ENCODE measurements around the gene CELSR1.
"Not testable (repeated sequence)": the region's sequence is repeated elsewhere in the genome, so short reads cannot be mapped to it uniquely, and the experiment has no call there.

CELSR1 gene

DNA sequence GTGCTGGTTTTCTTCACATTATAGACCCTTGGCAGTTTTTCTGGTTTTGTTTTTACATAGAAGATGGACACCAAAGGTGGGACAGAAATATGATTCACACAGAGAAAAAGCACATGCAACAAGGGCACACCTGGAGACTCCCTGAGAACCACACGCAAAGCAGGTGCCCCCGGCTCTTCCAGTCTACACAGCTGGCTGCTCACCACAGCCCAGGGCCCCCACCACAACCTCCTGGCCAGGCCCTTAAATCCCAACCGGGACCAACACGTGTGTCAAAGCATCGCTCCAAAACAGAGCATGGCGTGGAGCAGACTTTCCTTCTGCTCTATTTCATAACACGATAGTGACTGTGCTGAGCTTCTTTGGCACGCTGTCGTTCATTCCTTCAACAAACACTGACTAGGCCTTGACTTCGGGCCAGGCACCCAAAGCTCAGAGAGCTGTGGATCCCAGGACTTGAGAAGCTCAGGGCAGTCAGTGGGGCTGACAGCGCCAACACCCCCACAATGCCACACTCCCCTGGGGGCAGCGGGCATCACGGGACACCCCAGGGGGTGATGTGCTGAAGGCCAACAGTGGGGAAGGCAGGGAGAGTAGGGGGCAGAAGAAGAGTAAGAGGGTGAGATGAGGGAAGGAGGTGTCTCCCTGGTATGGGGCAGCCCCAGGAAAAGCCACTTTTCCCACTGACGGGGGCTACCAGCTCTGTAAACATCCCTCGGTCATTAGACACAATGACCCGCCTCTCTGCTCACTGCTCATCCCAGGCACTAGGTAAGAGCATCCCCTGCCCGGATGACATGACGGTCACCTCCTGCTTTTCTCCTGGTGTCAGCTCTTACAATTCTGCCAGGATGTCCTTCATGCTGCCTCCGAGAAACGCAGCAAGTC lies 26.0 kb downstream of the CELSR1 start:
- no peak for FAIRE-seq

- no peak for FAIRE-seq
Measured at GRCh38 chr22:46509416-46510089, 27.9 kb downstream of the CELSR1 start.

DNA sequence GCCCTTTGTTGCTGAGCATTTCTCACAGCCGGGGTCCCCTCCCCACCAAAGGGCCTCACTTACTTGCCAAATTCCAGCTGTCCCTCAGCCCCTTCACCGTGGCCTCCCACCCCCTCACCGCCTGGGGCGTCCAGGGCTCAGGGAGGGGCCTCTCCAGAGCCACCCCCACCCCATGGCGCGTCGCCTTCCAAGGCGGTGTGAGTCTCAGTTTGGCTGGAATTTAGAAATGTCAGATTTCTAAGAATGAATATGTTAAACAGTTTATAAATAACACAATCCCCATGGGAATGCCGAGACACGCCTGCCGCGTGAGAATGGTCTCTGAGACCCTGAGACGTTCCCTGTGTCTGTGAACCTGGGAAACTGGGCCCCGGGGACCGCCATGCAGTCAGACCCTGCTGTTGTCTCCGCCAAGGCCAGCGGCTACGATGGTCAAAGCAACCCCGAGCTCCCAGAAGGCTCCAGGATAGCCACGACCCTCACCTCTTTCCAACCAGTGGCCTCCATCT lies 28.9 kb downstream of the CELSR1 start:
- FAIRE-seq, result no peak

- FAIRE-seq, result no peak
Measured at GRCh38 chr22:46507451-46508425, 29.7 kb downstream of the CELSR1 start.

DNA sequence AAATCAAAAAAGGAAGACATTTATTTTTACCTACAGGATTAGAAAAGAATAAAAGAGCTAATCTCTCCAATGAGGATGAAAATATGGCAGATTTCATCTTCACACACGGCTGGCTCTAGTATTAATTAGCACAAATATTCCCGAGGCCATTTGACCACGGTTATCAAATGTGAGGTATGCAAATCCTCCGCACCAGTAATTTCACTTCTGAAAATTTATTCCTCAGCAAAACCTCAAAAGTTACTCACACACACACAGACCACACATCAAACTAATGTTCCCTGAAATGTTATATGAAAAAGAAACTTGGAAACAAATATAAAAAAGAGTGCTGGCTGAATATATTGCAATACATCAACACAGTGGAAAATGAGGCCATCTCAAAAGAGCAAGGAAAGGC lies 32.8 kb downstream of the CELSR1 start:
- no peak for FAIRE-seq

DNA sequence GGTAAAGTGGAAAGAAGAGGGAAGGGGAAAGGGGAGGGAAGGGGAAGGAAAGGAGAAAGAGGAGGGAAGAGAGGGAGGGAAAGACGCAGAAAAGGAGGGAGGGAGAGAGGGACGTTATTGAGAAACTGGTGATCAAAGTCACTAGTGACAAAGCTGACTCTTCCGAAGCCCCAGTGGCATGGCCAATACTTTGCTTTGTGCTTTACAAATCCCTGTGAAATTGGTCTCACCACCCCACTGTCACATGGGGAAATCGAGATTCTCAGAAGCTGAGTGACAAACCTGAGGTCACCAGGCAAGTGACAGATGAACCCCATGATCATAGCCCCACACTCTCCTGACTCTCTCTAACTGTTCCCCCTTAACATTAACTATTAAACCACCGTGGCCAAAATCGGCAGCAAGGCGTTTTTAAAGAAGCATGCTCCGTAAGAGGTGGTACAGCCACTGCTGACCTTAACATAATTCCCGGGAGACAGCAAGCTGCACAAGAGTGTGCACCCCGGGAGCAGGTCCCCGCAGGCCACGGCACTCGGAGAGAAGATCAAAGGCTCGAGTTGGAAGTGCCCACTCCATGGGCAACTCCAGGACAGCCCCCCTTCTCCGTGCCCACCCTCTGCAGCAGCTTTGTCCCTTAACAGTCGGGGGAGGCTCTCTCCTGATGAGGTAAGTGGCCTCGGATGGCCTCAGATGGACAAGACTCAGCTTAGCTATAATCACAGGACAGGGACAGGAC lies 34.8 kb downstream of the CELSR1 start:
- no peak for FAIRE-seq

- FAIRE-seq, result no peak
Measured at GRCh38 chr22:46501701-46502100, 35.7 kb downstream of the CELSR1 start.

DNA sequence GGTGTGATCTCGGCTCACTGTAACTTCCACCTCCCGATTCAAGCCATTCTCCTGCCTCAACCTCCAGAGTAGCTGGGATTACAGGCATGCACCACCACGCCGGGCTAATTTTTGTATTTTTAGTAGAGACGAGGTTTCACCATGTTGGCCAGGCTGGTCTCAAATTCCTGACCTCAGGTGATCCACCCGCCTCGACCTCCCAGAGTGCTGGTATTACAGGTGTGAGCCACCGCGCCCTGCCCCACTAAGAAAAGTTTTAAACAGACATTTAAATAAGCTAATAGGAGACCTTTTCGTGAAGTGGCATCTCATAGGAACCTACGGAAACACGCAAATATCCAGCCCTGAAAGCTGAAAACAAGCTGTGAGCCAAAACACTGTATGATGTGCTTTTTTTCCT lies 36.2 kb downstream of the CELSR1 start:
- not testable (repeated sequence) for FAIRE-seq

DNA sequence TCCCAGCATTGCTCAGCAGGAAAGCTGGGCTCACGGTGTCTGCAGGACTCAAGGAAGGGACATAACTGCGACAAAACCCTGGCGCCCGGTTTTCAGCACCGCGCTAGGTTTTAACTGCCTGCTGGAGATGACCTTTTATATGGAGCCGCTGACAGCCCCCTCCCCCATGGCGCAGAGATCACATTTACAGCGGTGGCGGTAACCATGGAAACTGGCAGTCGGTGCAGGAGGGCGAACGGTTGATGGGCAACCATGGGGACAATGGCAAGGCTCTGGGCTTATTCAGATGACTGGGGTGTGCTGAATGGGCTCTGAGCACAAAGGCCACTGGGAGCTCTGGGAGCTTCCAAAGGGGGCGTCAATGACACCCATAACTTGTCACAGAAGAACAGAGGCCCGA lies 37.2 kb downstream of the CELSR1 start:
- FAIRE-seq, result no peak

GRCh38 chr22:46499805-46500189 lies 37.6 kb downstream of the CELSR1 start:
- no peak for FAIRE-seq

- no peak for FAIRE-seq
Measured at GRCh38 chr22:46491946-46492345, 45.5 kb downstream of the CELSR1 start.

DNA sequence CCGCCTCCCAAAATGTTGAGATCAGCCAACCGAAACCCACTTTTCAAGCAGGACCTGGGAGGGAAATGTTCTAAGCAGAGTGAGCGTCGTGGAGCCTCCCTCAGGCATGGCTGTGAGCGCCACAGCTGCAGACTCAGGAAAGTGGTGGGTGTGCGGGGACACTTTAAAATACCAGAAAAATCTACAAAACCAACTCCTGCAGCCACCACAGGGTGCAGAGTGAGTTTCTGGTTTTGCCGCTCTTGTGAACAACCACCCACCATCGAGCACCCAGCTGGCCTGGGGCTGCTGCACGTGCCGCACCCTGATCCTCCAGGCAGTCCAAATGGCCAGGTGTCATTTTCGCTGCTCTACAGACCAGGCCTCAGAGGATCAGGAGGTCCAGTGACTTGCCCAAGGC lies 46.9 kb downstream of the CELSR1 start:
- FAIRE-seq, result no peak

GRCh38 chr22:46486996-46487717 lies 50.3 kb downstream of the CELSR1 start:
- FAIRE-seq, result no peak

DNA sequence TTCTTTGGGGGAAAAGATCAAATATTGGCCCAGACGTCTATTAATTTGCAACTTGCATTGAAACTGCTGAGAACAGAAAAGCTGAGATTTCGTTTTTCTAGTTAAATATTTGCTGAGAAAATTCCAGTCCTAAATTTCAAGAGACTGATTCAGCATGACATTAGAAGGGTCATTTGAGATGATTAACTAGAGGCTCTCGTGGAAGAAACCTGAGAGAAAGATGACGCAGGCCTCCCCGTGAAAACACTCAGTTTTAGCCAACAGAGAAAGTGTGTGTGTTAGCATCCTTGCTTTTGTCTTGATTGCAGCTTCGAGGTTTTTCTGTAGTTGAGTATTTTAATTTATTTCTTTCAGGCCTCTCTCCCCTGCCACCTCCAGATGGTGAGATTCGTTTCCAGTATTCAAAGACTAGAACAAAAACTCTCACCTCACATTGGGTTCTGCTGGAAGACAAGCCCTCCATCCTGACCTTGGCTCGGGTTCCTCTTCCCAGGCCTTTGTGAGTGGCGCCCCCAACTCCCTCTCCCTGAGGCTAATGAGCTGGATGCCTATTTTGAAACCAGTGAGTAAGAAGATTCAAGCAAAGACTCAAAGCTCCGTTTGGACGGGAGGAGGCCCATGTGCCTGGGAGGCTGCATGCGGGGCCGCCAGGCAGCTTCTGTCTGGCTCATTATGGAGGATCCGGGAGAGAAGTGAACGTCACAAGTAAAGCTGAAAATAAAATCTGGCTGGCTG lies 52.4 kb downstream of the CELSR1 start:
- no peak for FAIRE-seq

- FAIRE-seq, result no peak
Measured at GRCh38 chr22:46484156-46484860, 53.1 kb downstream of the CELSR1 start.

GRCh38 chr22:46483353-46483752 lies 54.1 kb downstream of the CELSR1 start:
- FAIRE-seq, result no peak

DNA sequence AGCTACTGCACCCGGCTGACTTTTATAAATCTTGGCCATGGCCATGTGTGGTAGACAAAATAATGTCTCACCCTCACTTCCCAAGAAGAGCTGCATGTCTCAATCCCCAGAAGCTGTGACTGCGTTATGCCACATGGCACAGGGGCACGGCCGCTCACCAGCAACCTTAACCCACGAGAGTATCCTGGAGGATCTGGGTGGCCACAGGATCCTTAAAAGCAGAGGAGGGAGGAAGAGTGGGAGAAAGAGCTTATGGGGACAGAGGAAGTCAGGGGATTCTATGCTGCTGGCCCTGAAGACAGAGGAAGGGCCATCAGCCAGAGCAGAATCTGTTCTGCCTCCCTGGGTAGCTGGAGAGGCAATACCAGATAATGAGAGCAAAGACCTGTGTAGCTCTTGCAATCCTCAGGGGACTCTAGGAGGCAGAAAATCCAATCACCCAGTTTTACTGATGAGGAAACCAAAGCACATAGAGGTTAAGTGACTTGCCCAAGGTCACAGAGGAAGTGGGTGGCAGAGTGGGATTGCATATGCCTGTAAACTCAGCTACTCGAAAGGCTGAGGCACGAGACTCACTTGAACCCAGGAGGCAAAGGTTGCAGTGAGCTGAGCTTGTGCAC lies 55.3 kb downstream of the CELSR1 start:
- FAIRE-seq, result no peak

- no peak for FAIRE-seq
Measured at GRCh38 chr22:46481386-46481785, 56.0 kb downstream of the CELSR1 start.

DNA sequence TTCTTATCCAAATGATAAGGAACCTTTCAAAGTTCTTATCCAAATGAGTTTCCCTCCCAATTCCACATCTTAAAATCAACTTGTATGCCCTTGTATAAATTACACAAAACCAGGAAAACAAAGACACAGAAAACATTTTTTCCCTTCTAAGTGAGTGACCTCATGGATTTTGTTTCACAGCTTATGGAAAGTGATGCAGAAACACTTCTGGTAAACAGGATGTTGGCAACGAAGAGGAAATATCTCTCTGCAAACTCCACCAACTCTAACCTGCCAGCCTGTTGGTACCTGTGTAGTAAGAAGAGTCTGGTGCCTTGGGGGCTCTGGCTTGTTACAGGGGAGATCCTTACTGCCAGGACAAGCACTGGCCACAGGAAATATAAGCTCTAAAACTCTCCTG lies 57.0 kb downstream of the CELSR1 start:
- FAIRE-seq, result no peak

GRCh38 chr22:46479046-46479445 lies 58.4 kb downstream of the CELSR1 start:
- no peak for FAIRE-seq

Data from A204.1 (cell line).